Stimulated activated CD4-positive, alpha-beta T cell treated with anti-CD3 and anti-CD28 coated beads, TNF-alpha, amount 100 ng/mL, for 48 hours (primary cell): ENCODE data around the gene RCN2.

Experiments
- DNase-seq, 3 donors: peaks; one replicate each; pipeline ENCODE4 v3.0.0-alpha.2; 2020; ENCODE audit warnings: low read depth in 3 of 3

The RCN2 gene

GRCh38 chr15:76973906-76974305 lies 42.4 kb downstream of the RCN2 start:
- no peak for DNase-seq

- DNase-seq: no peak
Observed at GRCh38 chr15:76974456-76975036, 43.0 kb downstream of the RCN2 start.

GRCh38 chr15:76976141-76976540 lies 44.6 kb downstream of the RCN2 start:
- no peak for DNase-seq

DNA sequence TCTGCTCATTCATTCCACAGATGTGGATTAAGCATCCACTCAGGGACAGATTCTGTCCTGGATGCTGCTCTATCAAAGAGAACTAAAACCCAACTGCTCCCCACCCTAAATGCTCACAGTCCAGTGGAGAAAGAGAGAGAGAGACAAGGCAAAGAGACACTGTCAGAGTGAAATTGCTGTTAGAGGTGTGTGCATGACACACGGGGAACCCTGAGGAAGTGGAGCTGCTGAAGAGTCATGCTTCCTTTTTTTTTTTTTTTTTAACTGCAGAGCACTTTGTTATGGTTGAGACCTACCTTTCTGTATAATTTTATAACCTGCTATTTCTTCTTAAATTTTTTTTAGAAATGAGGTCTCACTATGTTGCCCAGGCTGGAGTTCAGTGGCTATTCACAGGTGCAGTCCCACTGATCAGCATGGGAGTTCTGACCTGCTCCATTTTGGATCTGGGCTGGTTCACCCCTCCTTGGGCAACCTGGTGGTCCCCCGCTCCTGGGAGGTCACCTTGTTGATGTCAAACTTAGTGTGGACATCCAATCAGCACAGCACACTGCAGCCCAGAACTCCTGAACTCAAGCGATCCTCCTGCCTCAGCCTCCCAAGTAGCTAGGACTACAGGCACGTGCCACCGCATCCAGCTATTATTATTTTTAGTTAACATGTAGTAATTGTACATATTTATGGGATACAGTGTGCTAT lies 45.2 kb downstream of the RCN2 start:
- no peak for DNase-seq

DNA sequence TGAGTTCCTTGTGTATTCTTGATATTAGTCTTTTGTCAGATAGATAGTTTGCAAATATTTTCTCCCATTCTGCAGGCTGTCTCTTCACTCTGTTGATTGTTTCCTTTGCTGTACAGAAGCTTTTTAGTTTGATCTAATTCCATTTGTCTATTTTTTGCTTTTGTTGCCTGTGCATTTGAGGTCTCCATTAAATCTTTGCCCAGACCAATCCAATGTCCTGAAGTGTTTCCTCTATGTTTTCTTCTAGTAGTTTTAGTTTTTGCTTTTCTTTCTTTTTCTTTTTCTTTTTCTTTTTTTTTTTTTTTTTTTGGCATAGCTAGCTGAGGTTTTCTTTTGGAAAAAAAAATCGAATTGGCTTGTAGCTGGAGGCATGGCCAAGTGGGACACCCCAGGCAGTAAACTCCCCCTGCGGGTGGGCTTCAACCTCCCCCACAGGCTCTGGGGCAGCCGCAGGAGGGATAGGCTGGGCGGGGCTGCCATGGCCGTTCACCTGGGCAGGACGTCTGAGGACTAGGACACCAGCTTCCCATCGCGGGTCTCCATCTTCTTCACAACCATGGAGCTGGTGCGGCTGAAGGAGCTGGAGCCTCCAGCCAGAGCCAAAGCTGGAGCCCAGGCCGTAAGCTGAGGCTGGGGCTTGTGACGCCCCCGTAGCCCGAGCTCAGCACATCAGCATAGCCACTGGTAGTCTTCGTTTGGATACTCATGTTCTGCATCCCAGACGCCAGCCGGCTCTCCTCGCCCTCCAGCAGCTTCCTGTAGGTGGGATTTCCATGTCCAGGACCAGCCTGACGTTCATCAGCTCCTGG lies 47.2 kb downstream of the RCN2 start:
- DNase-seq: no peak

GRCh38 chr15:76979331-76979925 lies 47.9 kb downstream of the RCN2 start:
- DNase-seq: no peak

DNA sequence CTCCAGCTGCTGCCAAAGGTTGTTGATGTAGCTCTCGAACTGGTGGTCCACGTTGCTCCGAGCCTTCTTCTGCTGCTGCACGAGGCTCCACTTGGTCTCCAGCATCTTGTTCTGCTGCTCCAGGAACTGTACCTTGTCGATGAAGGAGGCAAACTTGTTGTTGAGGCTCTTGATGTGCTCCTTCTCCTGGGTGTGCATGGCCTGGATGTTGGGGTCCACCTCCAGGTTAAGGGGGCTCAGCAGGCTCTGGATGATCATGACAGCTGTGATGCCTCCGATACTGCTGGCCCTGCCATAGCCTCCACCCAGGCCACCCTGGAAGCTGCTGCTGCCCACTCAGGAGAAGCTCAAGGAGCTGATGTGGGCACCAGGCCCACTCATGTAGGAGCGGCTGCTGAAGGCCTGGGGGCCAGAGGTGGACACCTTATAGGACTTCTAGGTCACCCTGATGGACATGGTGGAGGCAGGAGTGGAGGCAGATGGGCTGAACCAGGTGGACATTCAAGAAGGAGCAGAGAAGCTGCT lies 48.5 kb downstream of the RCN2 start:
- DNase-seq: no peak

GRCh38 chr15:76982356-76982755 lies 50.8 kb downstream of the RCN2 start:
- DNase-seq: no peak

DNA sequence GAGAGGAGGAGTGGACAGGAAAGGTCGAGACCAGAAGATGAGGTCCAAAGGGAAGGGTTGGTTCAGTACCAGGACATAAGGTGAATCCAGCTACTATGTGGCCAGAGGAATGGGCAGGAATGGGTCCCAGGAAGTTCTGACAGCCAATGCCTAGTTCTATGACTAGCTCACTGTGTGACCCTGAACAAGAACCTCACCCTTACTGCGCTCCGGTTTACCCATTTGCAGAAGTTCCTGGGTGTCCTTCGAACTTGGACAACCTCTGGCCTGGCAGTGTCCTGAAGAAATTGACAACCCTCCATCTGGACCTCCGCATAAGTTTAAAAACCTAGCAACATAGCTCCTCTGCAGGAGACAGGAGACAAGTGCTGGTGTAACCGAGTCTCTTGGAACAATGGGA lies 51.2 kb downstream of the RCN2 start:
- no peak for DNase-seq

DNA sequence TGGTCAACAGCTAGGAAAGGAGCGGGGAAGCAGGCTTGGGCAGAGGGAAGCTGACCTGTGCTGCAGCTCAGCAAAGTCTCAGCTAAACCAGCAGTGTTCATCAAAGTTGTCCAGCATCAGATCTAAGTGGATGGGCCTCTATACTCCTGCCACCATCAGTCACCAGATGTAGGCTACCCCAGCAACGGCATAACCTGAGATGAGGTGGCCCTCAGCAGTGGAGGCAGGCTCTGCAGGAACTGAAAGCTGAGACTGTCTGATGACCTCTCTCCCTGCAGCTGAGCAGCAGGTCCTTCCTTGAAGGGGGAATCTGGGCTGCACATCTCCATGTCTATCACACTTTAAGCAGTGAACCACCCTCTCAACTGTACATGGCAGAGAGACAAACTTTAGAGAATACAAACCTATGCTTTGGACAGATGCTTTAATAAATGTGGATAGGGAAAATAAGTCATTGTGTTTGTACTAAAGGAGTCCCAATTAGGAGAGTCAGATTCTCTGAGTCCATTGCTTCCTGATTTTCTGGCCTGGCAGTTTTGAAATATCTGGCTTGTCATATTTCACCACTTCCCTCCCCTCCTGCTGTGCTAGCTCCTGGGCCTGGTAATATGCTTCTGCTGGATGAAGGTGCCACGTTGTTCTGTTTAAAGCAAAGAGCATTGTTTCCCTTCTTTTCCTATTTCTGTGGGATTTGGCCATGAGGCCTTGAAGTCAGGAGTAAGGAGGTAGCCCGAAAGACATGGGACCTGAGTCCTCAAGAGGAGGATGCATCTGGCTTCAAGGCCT lies 52.2 kb downstream of the RCN2 start:
- DNase-seq: no peak

- no peak for DNase-seq
Observed at GRCh38 chr15:76986743-76987142, 55.2 kb downstream of the RCN2 start.

DNA sequence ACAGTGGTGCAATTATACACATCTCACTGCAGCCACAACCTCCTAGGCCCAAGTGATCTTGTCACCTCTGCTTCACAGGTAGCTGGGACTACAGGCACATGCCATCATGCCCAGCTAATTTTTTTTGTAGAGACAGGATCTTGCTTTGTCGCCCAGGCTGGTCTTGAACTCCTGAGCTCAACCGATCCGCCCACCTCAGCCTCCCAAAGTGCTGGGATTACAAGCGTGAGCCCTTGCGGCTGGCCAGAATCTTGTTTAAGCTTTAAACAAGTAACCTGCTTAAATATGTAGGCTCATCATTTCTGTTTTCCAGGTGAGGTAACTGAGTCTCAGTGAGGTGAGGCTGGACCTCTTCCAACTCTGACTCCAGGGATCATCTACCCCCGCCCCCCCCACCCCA lies 55.7 kb downstream of the RCN2 start:
- DNase-seq: no peak

DNA sequence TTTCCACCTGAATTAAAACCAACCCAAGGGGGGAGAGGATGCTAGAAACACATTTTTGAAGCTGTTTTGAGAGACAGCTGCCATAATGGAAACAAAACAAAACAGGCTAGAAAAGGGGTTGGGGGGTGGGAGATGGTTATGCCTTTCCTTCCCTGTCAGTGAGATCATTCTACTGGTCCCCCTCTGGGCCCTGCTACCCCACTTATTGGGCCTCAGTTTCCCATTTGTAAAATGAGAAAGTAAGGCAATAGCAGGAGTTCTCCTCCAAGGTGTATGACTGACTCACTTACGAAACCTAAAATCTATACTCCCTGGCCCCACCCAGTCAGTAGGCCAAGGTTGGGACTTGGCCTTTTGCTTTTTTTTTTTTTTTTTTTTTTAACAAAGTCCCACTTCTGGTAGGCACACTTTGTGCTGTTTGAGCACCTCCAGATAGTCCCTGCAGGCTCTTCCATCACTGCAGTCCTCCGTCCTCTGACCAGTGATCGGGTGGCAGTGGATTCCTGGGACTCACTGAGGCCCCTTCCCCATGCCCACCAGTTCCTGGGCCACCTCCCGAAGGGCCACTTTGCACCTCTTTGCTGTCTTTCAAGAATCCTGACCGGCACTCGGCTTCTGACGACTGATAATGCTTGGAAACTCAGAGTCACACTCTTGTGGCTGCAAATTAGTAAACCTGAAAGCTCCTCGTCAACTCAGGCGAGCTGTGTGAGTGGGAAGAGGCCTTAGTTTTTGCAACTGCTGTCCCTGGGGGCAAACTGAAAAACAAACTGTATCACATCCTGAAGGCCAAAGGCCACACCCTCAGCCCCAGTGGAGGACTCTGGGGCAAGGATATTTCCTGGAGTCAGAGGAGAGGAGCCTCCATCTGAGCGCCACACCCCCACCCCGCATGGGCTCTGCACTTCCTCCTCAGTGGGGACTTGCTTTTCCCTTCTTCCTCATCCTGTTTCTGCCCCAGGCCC lies 56.6 kb downstream of the RCN2 start:
- DNase-seq: peak; percentile 63 to 85 (median 64)

- DNase-seq: no peak
Observed at GRCh38 chr15:76988867-76989780, 57.6 kb downstream of the RCN2 start.

DNA sequence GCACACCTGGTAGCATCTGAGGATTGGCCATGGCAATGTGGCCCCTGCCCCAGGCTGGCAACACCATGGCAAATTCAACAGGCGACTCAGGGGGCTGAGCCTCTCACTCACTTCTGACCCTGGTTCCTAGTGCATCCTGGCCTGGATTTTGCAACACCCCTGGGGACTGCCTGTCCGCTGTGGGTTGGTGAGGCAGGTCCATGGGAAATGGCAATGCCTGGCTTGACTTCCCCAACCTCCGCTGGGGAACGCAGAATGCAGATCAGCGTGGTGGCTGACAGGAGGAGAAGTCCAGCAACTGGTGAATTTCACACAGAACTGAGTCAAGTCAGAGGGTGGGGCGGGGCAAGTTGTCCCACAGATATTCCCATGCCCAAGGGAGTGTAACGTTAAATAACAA lies 59.5 kb downstream of the RCN2 start:
- DNase-seq: no peak

DNA sequence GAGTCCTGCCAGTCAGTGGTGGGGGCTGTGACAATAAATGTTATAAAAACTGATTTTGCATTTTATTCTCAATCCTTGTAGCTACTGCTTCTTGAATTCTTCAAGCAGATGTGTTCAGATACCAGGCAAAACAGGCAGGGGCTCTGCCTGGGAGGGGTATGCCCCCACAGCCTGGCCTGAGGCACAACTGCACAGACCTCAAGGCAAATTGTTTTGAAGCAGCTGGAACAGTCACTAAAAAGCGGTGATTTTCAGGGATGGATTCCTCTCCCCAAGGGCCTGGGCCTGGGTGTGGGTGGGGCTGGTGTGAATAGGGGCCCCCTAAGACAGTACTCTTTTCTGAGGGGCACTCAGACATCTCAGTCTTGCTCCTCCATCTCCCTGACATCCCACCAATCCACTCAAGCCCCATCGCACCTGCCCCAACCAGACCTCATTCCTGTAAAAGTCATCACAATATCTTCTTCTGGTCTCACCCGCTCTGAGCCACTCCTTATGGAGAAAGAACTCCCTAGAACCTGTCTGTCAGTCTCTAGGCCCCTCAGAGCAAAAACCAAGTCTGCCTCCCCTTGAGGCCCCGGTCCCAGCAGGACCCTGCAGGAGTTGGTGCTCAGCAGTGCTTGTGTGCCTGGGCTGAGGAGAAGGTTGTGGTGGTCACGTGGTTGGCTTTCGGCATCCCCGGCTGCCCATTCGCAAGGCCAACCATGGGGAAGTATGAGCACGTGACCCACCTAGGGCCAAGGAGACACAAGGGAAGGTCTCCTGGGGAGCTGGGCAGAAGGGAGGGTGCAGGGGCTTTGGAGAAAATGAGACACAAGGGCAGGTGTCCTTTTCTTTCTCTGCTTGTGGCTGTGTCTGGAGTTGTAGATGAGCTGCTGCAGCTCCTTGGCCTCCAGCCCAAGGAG lies 60.4 kb downstream of the RCN2 start:
- no peak for DNase-seq

- no peak for DNase-seq
Observed at GRCh38 chr15:76993114-76993725, 61.7 kb downstream of the RCN2 start.

DNA sequence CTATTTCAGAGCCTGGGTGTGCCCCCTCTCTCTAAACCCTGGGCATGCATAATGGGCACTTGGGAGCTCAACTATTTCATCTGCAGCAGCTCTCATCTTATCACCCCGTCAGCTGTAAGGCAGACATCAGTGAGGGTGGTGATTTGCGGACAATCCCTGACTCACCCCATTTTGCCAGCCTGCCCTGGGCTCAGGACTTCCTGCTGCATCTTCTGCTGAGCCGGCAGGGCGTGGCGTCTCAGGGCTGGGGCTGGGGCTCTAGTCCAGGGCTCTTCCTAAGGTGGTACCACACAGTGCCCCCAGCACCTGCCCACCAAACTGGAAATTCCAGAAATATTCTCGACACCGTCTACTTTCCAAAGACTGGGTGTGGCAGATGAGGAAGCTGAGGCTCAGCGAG lies 62.5 kb downstream of the RCN2 start:
- peak; percentile 39 to 61 (median 51) for DNase-seq
